Ascending aorta (tissue), 2 donors: ENCODE measurements around the gene UGP2. TPM values are rescaled to one million over a fixed set of nuclear protein-coding genes. Genes with fewer than 3 reads are reported as not detected.

Source experiments
- DNase-seq, 2 donors: peaks; one replicate each; pipeline ENCODE4 v3.0.0-alpha.2; 2019; ENCODE audit warnings: low spot score in 2 of 2
- H3K27ac ChIP-seq, 2 donors: fragments of 200-600 bp; sonication (generic); one replicate each; pipeline ENCODE4 v1.5.1; 2016 to 2017; ENCODE audit warnings: mild to moderate bottlenecking in 1 of 2
- H3K27me3 ChIP-seq: fragments of 200-600 bp; sonication (generic); one replicate; pipeline ENCODE4 v1.5.1; 2017
- H3K36me3 ChIP-seq, 2 donors: fragments of 200-600 bp; sonication (generic); one replicate each; pipeline ENCODE4 v1.5.1; 2016
- H3K4me1 ChIP-seq, 2 donors: fragments of 200-600 bp; sonication (generic); one replicate each; pipeline ENCODE4 v1.5.1; 2016 to 2017; ENCODE audit warnings: mild to moderate bottlenecking in 1 of 2
- H3K4me3 ChIP-seq, 2 donors: fragments of 200-600 bp; sonication (generic); one replicate each; pipeline ENCODE4 v1.5.1; 2016 to 2017; ENCODE audit warnings: mild to moderate bottlenecking in 1 of 2
- H3K9me3 ChIP-seq, 2 donors: fragments of 200-600 bp; sonication (generic); one replicate each; pipeline ENCODE4 v1.5.1; 2016
- intact Hi-C: fragments of 100-400 bp; cut with DNase I; formaldehyde crosslinking; loops from one replicate; pipeline ENCODE4 v1.15.1; 2023
- total RNA-seq: library from RNA; depleted of rRNA; stranded (reverse); fragments of >200 nt; gene quantifications from one replicate; pipeline ENCODE4 v1.1.0, GENCODE V29; 2016
- TF ChIP-seq, protein P1 (sequence below), 3 experiments: fragments of 200-600 bp in 2 of 3; fragments of 450-650 bp in 1 of 3; sonication (generic) in 2 of 3; IDR thresholded peaks; one replicate each; pipeline ENCODE4 v1.5.1; 2016 to 2019; ENCODE audit warnings: antibody characterized with exemption in 3 of 3, mild to moderate bottlenecking in 1 of 3, moderate library complexity in 1 of 3

UGP2 gene
- total RNA-seq, 1 donor from 2014 or later = 25.7 TPM

GRCh38 chr2:63888490-63889402, 47.0 kb downstream of the UGP2 start:
- no peak for DNase-seq

GRCh38 chr2:63890678-63891077, 49.0 kb downstream of the UGP2 start:
- H3K27me3 ChIP-seq = no peaks in the 10 kb centered on the region
- H3K36me3 ChIP-seq = peaks cover 46 to 70% of the 10 kb centered on the region in 2 donors
- TF ChIP-seq, protein P1, sequence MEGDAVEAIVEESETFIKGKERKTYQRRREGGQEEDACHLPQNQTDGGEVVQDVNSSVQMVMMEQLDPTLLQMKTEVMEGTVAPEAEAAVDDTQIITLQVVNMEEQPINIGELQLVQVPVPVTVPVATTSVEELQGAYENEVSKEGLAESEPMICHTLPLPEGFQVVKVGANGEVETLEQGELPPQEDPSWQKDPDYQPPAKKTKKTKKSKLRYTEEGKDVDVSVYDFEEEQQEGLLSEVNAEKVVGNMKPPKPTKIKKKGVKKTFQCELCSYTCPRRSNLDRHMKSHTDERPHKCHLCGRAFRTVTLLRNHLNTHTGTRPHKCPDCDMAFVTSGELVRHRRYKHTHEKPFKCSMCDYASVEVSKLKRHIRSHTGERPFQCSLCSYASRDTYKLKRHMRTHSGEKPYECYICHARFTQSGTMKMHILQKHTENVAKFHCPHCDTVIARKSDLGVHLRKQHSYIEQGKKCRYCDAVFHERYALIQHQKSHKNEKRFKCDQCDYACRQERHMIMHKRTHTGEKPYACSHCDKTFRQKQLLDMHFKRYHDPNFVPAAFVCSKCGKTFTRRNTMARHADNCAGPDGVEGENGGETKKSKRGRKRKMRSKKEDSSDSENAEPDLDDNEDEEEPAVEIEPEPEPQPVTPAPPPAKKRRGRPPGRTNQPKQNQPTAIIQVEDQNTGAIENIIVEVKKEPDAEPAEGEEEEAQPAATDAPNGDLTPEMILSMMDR (IDR thresholded peaks at IDR 0.05) = no peak
- no peaks in the 10 kb centered on the region for H3K9me3 ChIP-seq
- H3K4me3 ChIP-seq = no peak overlapping the region
- no peaks in the 10 kb centered on the region for H3K4me1 ChIP-seq
- intact Hi-C loops = no loop called here
- DNase-seq = no peak
- no peak overlapping the region for H3K27ac ChIP-seq

More at GRCh38 chr2:63888490-63889402, 47.0 kb downstream of the UGP2 start:
- Histone ChIP-seq H3K27ac (no peak overlapping the region), H3K4me1 (no peaks in the 10 kb centered on the region), H3K36me3 (peaks cover 42 to 75% of the 10 kb centered on the region in 2 donors), H3K9me3 (no peaks in the 10 kb centered on the region), H3K4me3 (no peak overlapping the region), H3K27me3 (no peaks in the 10 kb centered on the region)
- TF ChIP-seq, protein P1 (IDR thresholded peaks at IDR 0.05) = peak; percentile 52 to 73 (median 58)
- intact Hi-C loops = no loop called here

- no peaks in the 10 kb centered on the region for H3K27me3 ChIP-seq
- H3K27ac ChIP-seq = peak overlapping the region in 1 of 2 donors; percentile 41
- intact Hi-C loops = no loop called here
- TF ChIP-seq, protein P1 (IDR thresholded peaks at IDR 0.05) = no peak
- no peaks in the 10 kb centered on the region for H3K4me1 ChIP-seq
- peaks cover 42 to 61% of the 10 kb centered on the region in 2 donors for H3K36me3 ChIP-seq
- no peaks in the 10 kb centered on the region for H3K9me3 ChIP-seq
- DNase-seq = no peak
- no peak overlapping the region for H3K4me3 ChIP-seq
These were observed 49.9 kb downstream of the UGP2 start for GRCh38 chr2:63891488-63892030.

- Histone ChIP-seq H3K4me3 (no peak overlapping the region), H3K27me3 (no peaks in the 10 kb centered on the region), H3K9me3 (no peaks in the 10 kb centered on the region), H3K4me1 (no peaks in the 10 kb centered on the region), H3K27ac (peak overlapping the region in 1 of 2 donors; percentile 13), H3K36me3 (peaks cover 30 to 59% of the 10 kb centered on the region in 2 donors)
- TF ChIP-seq, protein P1 (IDR thresholded peaks at IDR 0.05) = no peak
- intact Hi-C loops = no loop called here
- no peak for DNase-seq
These were observed 51.5 kb downstream of the UGP2 start for GRCh38 chr2:63893163-63893562.

DNA sequence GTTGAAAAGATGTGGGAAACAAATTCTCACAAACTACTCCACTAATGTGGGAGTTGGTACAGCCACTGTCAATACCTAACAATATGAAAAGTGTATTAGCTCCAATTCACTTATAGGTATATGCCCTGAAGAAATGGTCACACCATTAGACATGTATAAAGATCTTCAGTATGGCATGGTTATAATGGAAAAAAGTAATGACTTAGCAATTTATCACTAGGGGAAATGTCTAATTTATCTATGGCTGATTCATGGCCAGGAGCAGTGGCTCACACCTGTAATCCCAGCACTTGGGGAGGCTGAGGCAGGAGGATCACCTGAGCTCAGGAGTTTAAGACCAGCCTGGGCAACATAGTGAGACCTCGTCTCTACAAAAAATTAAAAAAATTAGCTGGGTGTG, 52.5 kb downstream of the UGP2 start:
- intact Hi-C loops = no loop called here
- H3K4me3 ChIP-seq = no peak overlapping the region
- no peak overlapping the region for H3K27ac ChIP-seq
- TF ChIP-seq, protein P1 (IDR thresholded peaks at IDR 0.05) = no peak
- no peak for DNase-seq
- H3K4me1 ChIP-seq = no peaks in the 10 kb centered on the region
- H3K27me3 ChIP-seq = no peaks in the 10 kb centered on the region
- H3K36me3 ChIP-seq = peaks cover 37 to 61% of the 10 kb centered on the region in 2 donors
- no peaks in the 10 kb centered on the region for H3K9me3 ChIP-seq
